ENCODE data around the gene PRKCA.

DNA sequence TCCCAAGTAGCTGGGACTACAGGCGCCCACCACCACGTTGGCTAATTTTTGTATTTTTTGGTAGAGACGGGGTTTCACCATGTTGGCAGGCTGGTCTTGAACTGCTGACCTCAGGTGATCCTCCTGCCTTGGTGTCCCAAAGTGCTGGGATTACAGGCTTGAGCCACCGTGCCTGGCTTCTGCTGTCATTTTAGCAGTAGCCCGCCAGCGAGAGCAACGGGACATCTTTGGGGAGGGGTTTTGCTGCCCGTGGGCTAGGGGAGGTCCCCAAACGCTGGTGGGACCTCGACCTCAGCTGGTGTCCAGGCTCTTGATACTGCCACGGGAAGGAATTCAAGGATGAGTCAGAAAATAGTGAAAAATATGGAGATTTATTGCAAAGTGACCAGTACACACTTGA, 424.4 kb downstream of the PRKCA start:
- TF ChIP-seq BDP1 (IDR thresholded peaks at IDR 0.05; ENCODE audit: insufficient read depth, insufficient read length) (no peak), POLR2A (conservative IDR thresholded peaks at IDR 0.05) (no peak), EZH2 (IDR thresholded peaks at IDR 0.05; ENCODE audit: borderline replicate concordance, low read depth, low read length) (no peak), CBX3 (IDR thresholded peaks at IDR 0.05; ENCODE audit: borderline replicate concordance in 1 of 2, low read length in 2 of 2) (no peak), CREBBP (IDR thresholded peaks at IDR 0.05; ENCODE audit: low read depth, low read length) (no peak)

Measured in K562 (cell line).